HCT116 (cell line): ENCODE measurements around the gene FKBP1A. TPM values are rescaled to one million over a fixed set of nuclear protein-coding genes. Genes with fewer than 3 reads are reported as not detected.

Experiments used
- ATAC-seq: fragments of 200-7000 bp; cut with Tn5 transposase; 2 replicates; pipeline ENCODE4 v1.9.1; 2020; ENCODE audit warnings: mild to moderate bottlenecking, moderate library complexity
- BruUV-seq: library from RNA; stranded (reverse); fragments of 400-500 nt; replicated peaks from 2 replicates; lab custom pipeline; 2021; lab: Mats Ljungman, UMichigan
- CTCF ChIA-PET: fragments of 300-600 bp; sonication (Branson Sonifier 250); formaldehyde crosslinking; loops from one replicate; lab custom pipeline; 2021; ENCODE audit warnings: antibody characterized with exemption; lab: Charles Lee
- POLR2A ChIA-PET: fragments of 300-600, 350-600 bp; sonication (Branson Sonifier 250); formaldehyde crosslinking; loops from one replicate; lab custom pipeline; 2021; ENCODE audit warnings: antibody characterized with exemption; lab: Charles Lee
- RAD21 ChIA-PET, 2 experiments: fragments of 300-600 bp; sonication (Branson Sonifier 250); formaldehyde crosslinking; loops; one replicate each; lab custom pipeline; 2023; ENCODE audit warnings: low total read pairs in 2 of 2; ENCODE audit not compliant: uncharacterized antibody in 2 of 2, unreplicated experiment in 2 of 2, low non-redundant PET in 1 of 2; lab: Charles Lee
- DNase-seq: peaks from one replicate; pipeline ENCODE4 v3.0.0-alpha.2; 2010; ENCODE audit warnings: low read depth, low spot score
- H2AFZ ChIP-seq: fragments of 200-600 bp; shearing (Covaris generic), sonication (generic); 2 replicates; pipeline ENCODE4 v1.6.1; 2017; ENCODE audit warnings: low read depth, mixed run types, mixed read lengths, antibody characterized with exemption, low read length; ENCODE audit not compliant: poor library complexity, severe bottlenecking
- H3K27ac ChIP-seq: 2 replicates; pipeline ENCODE4 v1.5.1; 2012; ENCODE audit warnings: low read depth, low read length
- H3K27me3 ChIP-seq: fragments of 200-600 bp; sonication (generic); 2 replicates; pipeline ENCODE4 v1.6.1; 2016; ENCODE audit warnings: mixed run types, low read length, mixed read lengths; ENCODE audit not compliant: insufficient read depth
- H3K36me3 ChIP-seq, 2 experiments: fragments of 200-500 bp in 1 of 2; fragments of 200-600 bp in 1 of 2; sonication (Bioruptor generic) in 1 of 2; sonication (generic) in 1 of 2; 2 replicates each; pipeline versions ENCODE4 v1.5.1 to v1.6.1; 2014 to 2016; ENCODE audit warnings: low read length in 2 of 2, inconsistent platforms in 1 of 2, mixed read lengths in 1 of 2, mixed run types in 1 of 2; ENCODE audit not compliant: insufficient read depth in 2 of 2, control insufficient read depth in 1 of 2
- H3K4me1 ChIP-seq, 2 experiments: fragments of 200-600 bp in 1 of 2; sonication (generic) in 1 of 2; 2 replicates each; pipeline versions ENCODE4 v1.5.1 to v1.6.1; 2012 to 2017; ENCODE audit warnings: low read length in 2 of 2, inconsistent platforms in 1 of 2, mild to moderate bottlenecking in 1 of 2, mixed read lengths in 1 of 2, mixed run types in 1 of 2, moderate library complexity in 1 of 2; ENCODE audit not compliant: insufficient read depth in 2 of 2, control insufficient read depth in 1 of 2
- H3K4me2 ChIP-seq: fragments of 200-600 bp; sonication (generic); 2 replicates; pipeline ENCODE4 v1.6.1; 2017; ENCODE audit warnings: mixed run types, low read length, mixed read lengths
- H3K4me3 ChIP-seq, 2 experiments: fragments of 200-600 bp in 1 of 2; sonication (generic) in 1 of 2; replicated peaks in 1 of 2; 2 replicates each; pipeline ENCODE4 v1.5.1; 2011 to 2016; ENCODE audit warnings: low read length in 2 of 2, control low read depth in 1 of 2, low read depth in 1 of 2, mild to moderate bottlenecking in 1 of 2, mixed read lengths in 1 of 2, mixed run types in 1 of 2
- H3K79me2 ChIP-seq: fragments of 200-600 bp; sonication (generic); 2 replicates; pipeline ENCODE4 v1.6.1; 2017; ENCODE audit warnings: mild to moderate bottlenecking, mixed run types, low read length, moderate library complexity, mixed read lengths; ENCODE audit not compliant: insufficient read depth
- H3K9ac ChIP-seq: fragments of 200-600 bp; sonication (generic); 2 replicates; pipeline ENCODE4 v1.6.1; 2016; ENCODE audit warnings: low read length, mixed read lengths
- H3K9me2 ChIP-seq: fragments of 200-600 bp; sonication (generic), shearing (Covaris generic); 2 replicates; pipeline ENCODE4 v1.6.1; 2017; ENCODE audit warnings: mixed run types, mild to moderate bottlenecking, moderate library complexity; ENCODE audit not compliant: insufficient read depth
- H3K9me3 ChIP-seq, 2 experiments: fragments of 200-500 bp in 1 of 2; fragments of 200-600 bp in 1 of 2; sonication (Bioruptor generic) in 1 of 2; sonication (generic) in 1 of 2; 2 replicates each; pipeline ENCODE4 v1.6.1; 2014 to 2017; ENCODE audit warnings: low read length in 2 of 2, mixed read lengths in 2 of 2, inconsistent platforms in 1 of 2, low read depth in 1 of 2, mild to moderate bottlenecking in 1 of 2, mixed run types in 1 of 2, moderate library complexity in 1 of 2; ENCODE audit not compliant: control insufficient read depth in 1 of 2, insufficient read depth in 1 of 2
- H4K20me1 ChIP-seq: fragments of 200-600 bp; sonication (generic), shearing (Covaris generic); 2 replicates; pipeline ENCODE4 v1.6.1; 2017; ENCODE audit warnings: mixed run types, mild to moderate bottlenecking, moderate library complexity; ENCODE audit not compliant: insufficient read depth
- CBX3 ChIP-seq: IDR thresholded peaks from 2 replicates; pipeline ENCODE4 v1.6.1; 2012; ENCODE audit warnings: low read depth
- CEBPB ChIP-seq: IDR thresholded peaks from 2 replicates; pipeline ENCODE4 v1.6.1; 2012; ENCODE audit warnings: low read depth
- EGR1 ChIP-seq: IDR thresholded peaks from 2 replicates; pipeline ENCODE4 v1.6.1; 2012; ENCODE audit warnings: low read depth
- ELF1 ChIP-seq: IDR thresholded peaks from 2 replicates; pipeline ENCODE4 v1.6.1; 2012; ENCODE audit warnings: low read depth, borderline replicate concordance
- EZH2 ChIP-seq: fragments of 200-600 bp; sonication (generic); IDR thresholded peaks from 2 replicates; pipeline ENCODE4 v1.6.1; 2017; ENCODE audit warnings: antibody characterized with exemption, mixed run types
- EZH2phosphoT487 ChIP-seq: fragments of 200-600 bp; IDR thresholded peaks from 2 replicates; pipeline ENCODE4 v1.6.1; 2018; ENCODE audit warnings: antibody characterized with exemption, borderline replicate concordance
- FOSL1 ChIP-seq: IDR thresholded peaks from 2 replicates; pipeline ENCODE4 v1.6.1; 2012; ENCODE audit warnings: low read depth
- MAX ChIP-seq: IDR thresholded peaks from 2 replicates; pipeline ENCODE4 v1.6.1; 2012
- POLR2AphosphoS5 ChIP-seq: IDR thresholded peaks from 2 replicates; pipeline ENCODE4 v1.6.1; 2011; ENCODE audit warnings: mild to moderate bottlenecking, low read depth, low read length, moderate library complexity
- RAD21 ChIP-seq: IDR thresholded peaks from 2 replicates; pipeline ENCODE4 v1.6.1; 2012; ENCODE audit warnings: low read depth, mild to moderate bottlenecking
- SIN3A ChIP-seq: IDR thresholded peaks from 2 replicates; pipeline ENCODE4 v1.6.1; 2012; ENCODE audit warnings: low read depth
- SP1 ChIP-seq: IDR thresholded peaks from 2 replicates; pipeline ENCODE4 v1.6.1; 2012; ENCODE audit warnings: low read depth
- SRF ChIP-seq: IDR thresholded peaks from 2 replicates; pipeline ENCODE4 v1.6.1; 2012; ENCODE audit warnings: low read depth
- TCF7L2 ChIP-seq: IDR thresholded peaks from 2 replicates; pipeline ENCODE4 v1.7.0; 2011; ENCODE audit warnings: borderline replicate concordance, inconsistent platforms; ENCODE audit not compliant: insufficient read depth, insufficient read length; ENCODE audit errors: extremely low read depth
- YY1 ChIP-seq: IDR thresholded peaks from 2 replicates; pipeline ENCODE4 v1.6.1; 2011; ENCODE audit warnings: low read length, low read depth, moderate library complexity, mild to moderate bottlenecking; ENCODE audit not compliant: insufficient replicate concordance; ENCODE audit errors: extremely low read depth
- ZFX ChIP-seq: fragments of 450-650 bp; IDR thresholded peaks from 2 replicates; pipeline ENCODE4 v1.6.1; 2017
- ZNF274 ChIP-seq: fragments of 200-500 bp; sonication (Bioruptor generic); IDR thresholded peaks from 2 replicates; pipeline ENCODE4 v1.6.1; 2014; ENCODE audit warnings: mild to moderate bottlenecking, low read depth, low read length, inconsistent platforms
- intact Hi-C: fragments of 100-400 bp; cut with micrococcal nuclease; formaldehyde crosslinking; loops from 2 replicates; pipeline ENCODE4 v1.10.0; 2022
- total RNA-seq: library from RNA; stranded (reverse); gene quantifications from one replicate; pipeline ENCODE4 v1.2.1, GENCODE V29; 2021; ENCODE audit not compliant: unreplicated experiment
- TF ChIP-seq, protein P1 (sequence below), 3 experiments: fragments of 200-600 bp in 1 of 3; sonication (generic) in 1 of 3; IDR thresholded peaks in 2 of 3; conservative IDR thresholded peaks in 1 of 3; 2 replicates each; pipeline ENCODE4 v1.5.1; 2012 to 2017; ENCODE audit warnings: low read depth in 2 of 3, low read length in 2 of 3, antibody characterized with exemption in 1 of 3, borderline replicate concordance in 1 of 3, control low read depth in 1 of 3, mild to moderate bottlenecking in 1 of 3, mixed read lengths in 1 of 3, mixed run types in 1 of 3, moderate library complexity in 1 of 3; ENCODE audit not compliant: insufficient read depth in 1 of 3
- TF ChIP-seq, protein P2 (sequence below): IDR thresholded peaks from 2 replicates; pipeline ENCODE4 v1.6.1; 2012

The FKBP1A gene
- total RNA-seq, 1 experiment from 2014 or later = 259 TPM

DNA sequence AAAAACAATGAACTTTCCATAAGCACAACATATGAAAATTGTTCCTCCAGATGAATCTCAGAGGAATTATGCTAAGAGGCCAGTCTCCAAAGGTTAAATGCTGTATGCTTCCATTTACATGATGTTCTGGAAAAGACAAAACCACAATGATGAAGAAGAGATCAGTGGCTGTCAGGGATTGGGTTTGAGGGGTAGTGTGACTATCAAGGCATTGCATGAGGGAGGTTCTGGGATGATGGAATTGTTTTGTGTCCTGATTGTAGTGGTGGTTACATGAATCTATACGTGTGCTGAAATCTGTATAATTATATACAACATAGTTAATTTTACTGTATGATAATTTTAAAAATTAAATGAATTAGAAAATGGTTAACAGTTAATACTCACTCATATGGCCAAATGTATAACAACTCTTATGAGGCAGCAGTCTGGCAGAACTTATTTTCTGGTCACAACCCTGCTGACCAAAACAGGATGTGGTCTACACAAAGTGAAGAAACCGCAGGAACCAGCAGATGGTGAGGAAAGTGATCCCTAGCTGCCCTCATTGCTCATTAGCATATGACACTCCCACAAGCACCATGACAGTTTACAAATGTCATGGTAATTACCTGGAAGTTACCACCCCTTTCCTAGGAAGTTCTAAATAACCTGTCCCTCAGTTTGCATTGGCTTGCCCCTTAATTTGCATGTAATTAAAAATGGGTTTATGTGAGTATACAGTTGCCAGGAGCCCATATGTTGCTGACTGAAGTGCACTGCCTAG, 41.9 kb upstream of the FKBP1A start:
- Histone ChIP-seq H3K36me3 (no peaks in the 10 kb centered on the region), H3K4me2 (no peak overlapping the region), H3K9me3 (no peaks in the 10 kb centered on the region), H4K20me1 (no peaks in the 10 kb centered on the region), H2AFZ (no peak overlapping the region), H3K9me2 (no peaks in the 10 kb centered on the region), H3K4me1 (no peaks in the 10 kb centered on the region), H3K4me3 (no peak overlapping the region)
- no TSS peak for BruUV-seq
- ATAC-seq (no peak), DNase-seq (no peak)
- ChIA-PET CTCF (interaction anchor here (0.9 kb wide), 1 partner anchor 69 kb away, joined by 4 read pairs; no protein-coding TSS in a partner anchor), POLR2A (no interaction called here)
- intact Hi-C loops = no loop called here
- TF ChIP-seq SIN3A = no peak
- no peak for TF ChIP-seq POLR2AphosphoS5
- no peak for TF ChIP-seq YY1
- TF ChIP-seq MAX = no peak
- TF ChIP-seq EZH2phosphoT487 = no peak
- no peak for TF ChIP-seq ELF1
- TF ChIP-seq EGR1 = no peak
- no peak for TF ChIP-seq RAD21
- TF ChIP-seq FOSL1 = no peak
- TF ChIP-seq, all 23 proteins: peak for 0
- no peaks in the 10 kb centered on the region for H3K79me2 ChIP-seq
- RAD21 ChIA-PET = interaction anchor here in 1 of 2 experiments (0.7 kb wide), 1 partner anchor 217 kb away, joined by 3 read pairs; no protein-coding TSS in a partner anchor
- H3K27me3 ChIP-seq = no peaks in the 10 kb centered on the region
- no peak overlapping the region for H3K27ac ChIP-seq
- no peak overlapping the region for H3K9ac ChIP-seq

- POLR2A ChIA-PET = no interaction called here
- TF ChIP-seq CBX3 (no peak), FOSL1 (no peak), SP1 (no peak), ZFX (no peak), MAX (no peak), RAD21 (no peak), SIN3A (no peak), EZH2 (no peak), POLR2AphosphoS5 (no peak), SRF (no peak), ZNF274 (no peak), CEBPB (no peak), TCF7L2 (no peak)
- TF ChIP-seq, protein P1, sequence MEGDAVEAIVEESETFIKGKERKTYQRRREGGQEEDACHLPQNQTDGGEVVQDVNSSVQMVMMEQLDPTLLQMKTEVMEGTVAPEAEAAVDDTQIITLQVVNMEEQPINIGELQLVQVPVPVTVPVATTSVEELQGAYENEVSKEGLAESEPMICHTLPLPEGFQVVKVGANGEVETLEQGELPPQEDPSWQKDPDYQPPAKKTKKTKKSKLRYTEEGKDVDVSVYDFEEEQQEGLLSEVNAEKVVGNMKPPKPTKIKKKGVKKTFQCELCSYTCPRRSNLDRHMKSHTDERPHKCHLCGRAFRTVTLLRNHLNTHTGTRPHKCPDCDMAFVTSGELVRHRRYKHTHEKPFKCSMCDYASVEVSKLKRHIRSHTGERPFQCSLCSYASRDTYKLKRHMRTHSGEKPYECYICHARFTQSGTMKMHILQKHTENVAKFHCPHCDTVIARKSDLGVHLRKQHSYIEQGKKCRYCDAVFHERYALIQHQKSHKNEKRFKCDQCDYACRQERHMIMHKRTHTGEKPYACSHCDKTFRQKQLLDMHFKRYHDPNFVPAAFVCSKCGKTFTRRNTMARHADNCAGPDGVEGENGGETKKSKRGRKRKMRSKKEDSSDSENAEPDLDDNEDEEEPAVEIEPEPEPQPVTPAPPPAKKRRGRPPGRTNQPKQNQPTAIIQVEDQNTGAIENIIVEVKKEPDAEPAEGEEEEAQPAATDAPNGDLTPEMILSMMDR (IDR thresholded peaks at IDR 0.05 in 2 of 3, conservative IDR thresholded peaks at IDR 0.05 in 1 of 3; ENCODE audit: borderline replicate concordance in 1 of 3, insufficient read depth in 1 of 3, low read depth in 2 of 3, low read length in 2 of 3) = no peak
- TF ChIP-seq, protein P2, sequence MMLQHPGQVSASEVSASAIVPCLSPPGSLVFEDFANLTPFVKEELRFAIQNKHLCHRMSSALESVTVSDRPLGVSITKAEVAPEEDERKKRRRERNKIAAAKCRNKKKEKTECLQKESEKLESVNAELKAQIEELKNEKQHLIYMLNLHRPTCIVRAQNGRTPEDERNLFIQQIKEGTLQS = no peak
These were observed 38.3 kb upstream of the FKBP1A start for GRCh38 chr20:1431158-1431557.

More at GRCh38 chr20:1431158-1431557, 38.3 kb upstream of the FKBP1A start:
- Histone ChIP-seq H3K79me2 (no peaks in the 10 kb centered on the region), H4K20me1 (no peaks in the 10 kb centered on the region), H3K9ac (no peak overlapping the region), H3K4me3 (no peak overlapping the region), H3K4me1 (peaks cover 0 to 8% of the 10 kb centered on the region in 2 experiments; a peak in 2 of 4 replicates), H3K36me3 (no peaks in the 10 kb centered on the region), H3K27ac (no peak overlapping the region), H3K27me3 (no peaks in the 10 kb centered on the region), H3K4me2 (no peak overlapping the region), H3K9me2 (no peaks in the 10 kb centered on the region), H3K9me3 (no peaks in the 10 kb centered on the region), H2AFZ (no peak overlapping the region)
- ATAC-seq (no peak), DNase-seq (no peak)
- no TSS peak for BruUV-seq
- CTCF ChIA-PET = no interaction called here
- intact Hi-C loops = no loop called here
- RAD21 ChIA-PET = no interaction called here
